Activated gamma-delta T cell treated with anti-CD3 and anti-CD28 coated beads, Interleukin-2, amount 50 U/mL, for 16 hours (primary cell): ENCODE measurements around the gene CHMP4B.

ENCODE experiments used
- DNase-seq: peaks from one replicate; pipeline ENCODE4 v3.0.0-alpha.2; 2020; ENCODE audit warnings: low read depth

Gene CHMP4B

GRCh38 chr20:33821270-33821836 lies 10.2 kb downstream of the CHMP4B start:
- no peak for DNase-seq

GRCh38 chr20:33822423-33822822 lies 11.3 kb downstream of the CHMP4B start:
- DNase-seq = no peak

GRCh38 chr20:33822991-33823390 lies 11.8 kb downstream of the CHMP4B start:
- DNase-seq = no peak

- no peak for DNase-seq
Observed at GRCh38 chr20:33824852-33825251, 13.7 kb downstream of the CHMP4B start.

GRCh38 chr20:33825340-33826269 lies 14.5 kb downstream of the CHMP4B start:
- no peak for DNase-seq

GRCh38 chr20:33826270-33826897 lies 15.2 kb downstream of the CHMP4B start:
- no peak for DNase-seq

- no peak for DNase-seq
Observed at GRCh38 chr20:33827109-33827508, 16.0 kb downstream of the CHMP4B start.

- no peak for DNase-seq
Observed at GRCh38 chr20:33827634-33828325, 16.6 kb downstream of the CHMP4B start.

GRCh38 chr20:33828326-33828844 lies 17.2 kb downstream of the CHMP4B start:
- DNase-seq = no peak

GRCh38 chr20:33828967-33829560 lies 17.9 kb downstream of the CHMP4B start:
- no peak for DNase-seq

GRCh38 chr20:33829636-33830035 lies 18.5 kb downstream of the CHMP4B start:
- no peak for DNase-seq

GRCh38 chr20:33830371-33830770 lies 19.2 kb downstream of the CHMP4B start:
- no peak for DNase-seq

- DNase-seq = no peak
Observed at GRCh38 chr20:33832103-33832804, 21.1 kb downstream of the CHMP4B start.

GRCh38 chr20:33833333-33833732 lies 22.2 kb downstream of the CHMP4B start:
- no peak for DNase-seq

GRCh38 chr20:33835615-33836172 lies 24.5 kb downstream of the CHMP4B start:
- DNase-seq = no peak

- no peak for DNase-seq
Observed at GRCh38 chr20:33836277-33836676, 25.1 kb downstream of the CHMP4B start.

GRCh38 chr20:33837096-33837830 lies 26.1 kb downstream of the CHMP4B start:
- DNase-seq = no peak

GRCh38 chr20:33838035-33838864 lies 27.1 kb downstream of the CHMP4B start:
- no peak for DNase-seq

- no peak for DNase-seq
Observed at GRCh38 chr20:33839591-33839990, 28.4 kb downstream of the CHMP4B start.
